Gastroesophageal sphincter (tissue), 4 donors: Measurements from ENCODE around the gene LRRC47. TPM values are rescaled to one million over a fixed set of nuclear protein-coding genes. Genes with fewer than 3 reads are reported as not detected.

Source experiments
- ATAC-seq: fragments of 150-250 bp; one replicate; pipeline ENCODE4 v1.9.1; 2016; ENCODE audit warnings: mild to moderate bottlenecking, moderate library complexity
- H3K27ac ChIP-seq, 4 donors: fragments of 200-600 bp; sonication (generic) in 3 of 4; 1 replicate in 3 of 4; 2 replicates in 1 of 4; pipeline ENCODE4 v1.5.1; 2016 to 2019
- H3K27me3 ChIP-seq: fragments of 200-600 bp; sonication (generic); one replicate; pipeline ENCODE4 v1.5.1; 2019
- H3K36me3 ChIP-seq, 2 donors: fragments of 200-600 bp; sonication (generic); one replicate each; pipeline ENCODE4 v1.5.1; 2019; ENCODE audit warnings: control low read depth in 1 of 2
- H3K4me1 ChIP-seq, 3 donors: fragments of 200-600 bp; sonication (generic); 1 replicate in 2 of 3; 2 replicates in 1 of 3; pipeline ENCODE4 v1.5.1; 2016 to 2019; ENCODE audit warnings: control low read depth in 2 of 3
- H3K4me3 ChIP-seq, 2 donors: fragments of 200-600 bp; sonication (generic); one replicate each; pipeline ENCODE4 v1.5.1; 2019; ENCODE audit warnings: mild to moderate bottlenecking in 1 of 2, moderate library complexity in 1 of 2
- H3K9me3 ChIP-seq, 3 donors: fragments of 200-600 bp; sonication (generic); one replicate each; pipeline ENCODE4 v1.5.1; 2017 to 2019; ENCODE audit warnings: control low read depth in 2 of 3
- CTCF ChIP-seq, 4 experiments: fragments of 200-600 bp in 2 of 4; fragments of 450-650 bp in 2 of 4; sonication (generic) in 1 of 4; IDR thresholded peaks; one replicate each; pipeline ENCODE4 v1.5.1; 2017 to 2019; ENCODE audit warnings: antibody characterized with exemption in 4 of 4, mild to moderate bottlenecking in 2 of 4, moderate library complexity in 2 of 4
- EP300 ChIP-seq: sonication (generic); formaldehyde crosslinking; IDR thresholded peaks from one replicate; pipeline ENCODE4 v1.6.1; 2017; ENCODE audit warnings: antibody characterized with exemption, mild to moderate bottlenecking
- POLR2A ChIP-seq, 2 donors: fragments of 450-650 bp; IDR thresholded peaks; one replicate each; pipeline ENCODE4 v1.6.1; 2017; ENCODE audit warnings: antibody characterized with exemption in 2 of 2, mild to moderate bottlenecking in 2 of 2, moderate library complexity in 1 of 2
- POLR2AphosphoS5 ChIP-seq: sonication (generic); formaldehyde crosslinking; IDR thresholded peaks from one replicate; pipeline ENCODE4 v1.6.1; 2017; ENCODE audit warnings: antibody characterized with exemption
- WGBS, 2 donors: methylation state at CpG; one replicate each; pipeline ENCODE4 v1.1.5; 2018; ENCODE audit warnings: low coverage in 1 of 2; 5-methylcytosine and 5-hydroxymethylcytosine counted together
- total RNA-seq, 4 donors: library from RNA; depleted of rRNA; stranded (reverse); fragments of >200 nt; gene quantifications; one replicate each; pipeline ENCODE4 v1.1.0, GENCODE V29; 2016

Gene LRRC47
- total RNA-seq, 4 donors from 2014 or later: 36.5 to 47.9 (median 46.5) TPM

DNA sequence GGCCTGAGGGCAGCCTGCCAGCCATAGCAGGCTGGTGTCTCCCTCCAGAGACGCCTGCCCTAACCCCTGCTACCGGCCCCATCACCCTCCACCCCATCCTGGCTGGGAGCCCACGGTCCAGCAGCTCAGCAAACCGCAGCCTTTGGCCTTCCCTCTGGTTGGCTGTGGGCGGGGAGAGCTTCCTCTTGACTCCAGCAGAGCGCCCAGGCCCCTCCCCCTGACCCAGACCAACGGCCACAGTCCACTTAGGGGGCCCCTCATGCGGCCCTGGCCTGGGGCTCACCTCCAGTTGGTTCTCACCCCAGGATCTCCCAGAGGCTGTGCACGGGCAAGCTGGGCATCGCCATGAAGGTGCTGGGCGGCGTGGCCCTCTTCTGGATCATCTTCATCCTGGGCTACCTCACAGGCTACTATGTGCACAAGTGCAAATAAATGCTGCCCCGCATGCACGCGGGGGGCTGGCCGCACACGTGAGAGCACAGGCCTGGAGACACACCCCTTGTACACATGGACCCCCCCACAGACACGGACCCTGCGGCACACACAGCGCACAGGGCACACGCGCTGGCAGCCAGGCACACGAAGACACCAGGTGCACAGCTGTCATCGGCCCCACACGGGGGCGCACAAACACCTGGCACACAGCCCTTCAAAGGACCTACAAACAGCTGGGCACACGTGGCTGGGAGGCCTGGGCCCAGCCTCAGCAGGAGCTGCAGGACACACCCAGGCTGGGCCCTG, 20.6 kb downstream of the LRRC47 start:
- no peak for ATAC-seq
- peaks cover 0 to 29% of the 10 kb centered on the region in 2 donors for H3K36me3 ChIP-seq
- H3K4me3 ChIP-seq: no peak overlapping the region
- H3K27ac ChIP-seq: no peak overlapping the region
- peaks cover 0 to 57% (median 11%) of the 10 kb centered on the region in 3 donors for H3K4me1 ChIP-seq
- WGBS, 2 donors: no CpG with 5 or more reads among the region's 27 CpGs
- TF ChIP-seq CTCF (IDR thresholded peaks at IDR 0.05) (peak in 1 of 4 experiments; percentile 24), EP300 (no peak), POLR2AphosphoS5 (no peak)
- no peaks in the 10 kb centered on the region for H3K27me3 ChIP-seq
- no peaks in the 10 kb centered on the region for H3K9me3 ChIP-seq

- no peak for ATAC-seq
- Histone ChIP-seq H3K4me3 (no peak overlapping the region), H3K27me3 (no peaks in the 10 kb centered on the region), H3K4me1 (peaks cover 0 to 57% (median 11%) of the 10 kb centered on the region in 3 donors), H3K36me3 (peaks cover 0 to 23% of the 10 kb centered on the region in 2 donors), H3K27ac (no peak overlapping the region), H3K9me3 (no peaks in the 10 kb centered on the region)
- TF ChIP-seq POLR2A (IDR thresholded peaks at IDR 0.05) (no peak), CTCF (IDR thresholded peaks at IDR 0.05) (no peak), EP300 (no peak), POLR2AphosphoS5 (no peak)
- WGBS, 2 donors: 52% methylated on average over 4 of the region's 17 CpGs; no CpG with 5 or more reads in 1 of the 2 donors
Observed at GRCh38 chr1:3774946-3775489, 21.3 kb downstream of the LRRC47 start.

DNA sequence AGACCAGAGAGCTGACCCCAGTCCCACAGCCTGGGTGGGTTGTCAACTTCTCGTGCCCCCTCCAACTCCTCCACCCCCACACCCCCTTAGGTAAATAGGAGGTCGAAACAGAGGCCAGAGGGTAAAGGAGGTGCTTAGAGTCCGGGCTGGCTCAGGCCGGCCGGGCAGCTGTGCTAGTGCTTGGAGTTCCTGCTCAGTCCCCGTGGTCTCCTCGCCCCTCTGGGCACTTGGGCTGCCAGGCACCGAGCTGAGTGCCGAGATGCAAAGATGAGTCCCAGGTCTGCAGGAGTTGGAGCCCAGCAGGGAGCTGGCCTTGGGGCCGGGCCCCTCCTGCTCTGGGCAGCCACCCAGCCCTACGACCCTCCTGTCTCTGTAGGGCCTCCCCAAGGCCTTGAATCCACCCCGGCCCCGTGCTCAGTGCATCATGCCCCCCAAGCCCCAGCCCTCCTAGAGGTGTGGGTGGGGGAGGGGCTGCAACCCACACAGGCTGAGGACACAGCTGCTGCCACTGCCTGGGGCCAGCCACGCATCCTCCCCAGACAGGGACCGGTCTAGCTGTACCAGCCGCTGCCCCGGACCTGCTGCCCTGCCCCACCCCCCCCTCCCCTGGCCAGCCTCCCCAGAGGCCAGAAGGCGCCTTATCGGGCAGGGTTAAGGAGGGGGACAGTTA, 21.9 kb downstream of the LRRC47 start:
- ATAC-seq: no peak
- Histone ChIP-seq H3K9me3 (no peaks in the 10 kb centered on the region), H3K27me3 (no peaks in the 10 kb centered on the region), H3K4me1 (peaks cover 0 to 57% (median 11%) of the 10 kb centered on the region in 3 donors), H3K36me3 (peaks cover 0 to 17% of the 10 kb centered on the region in 2 donors), H3K4me3 (no peak overlapping the region), H3K27ac (peak overlapping the region in 3 of 4 donors; percentile 85 to 90 (median 86))
- no CpG with 5 or more reads among the region's 19 CpGs for WGBS, 2 donors
- TF ChIP-seq POLR2AphosphoS5: no peak

- ATAC-seq: no peak
- H3K4me3 ChIP-seq: peak overlapping the region in 1 of 2 donors; percentile 78
- H3K27me3 ChIP-seq: no peaks in the 10 kb centered on the region
- peaks cover 0 to 10% of the 10 kb centered on the region in 2 donors for H3K36me3 ChIP-seq
- peaks cover 0 to 57% (median 11%) of the 10 kb centered on the region in 3 donors for H3K4me1 ChIP-seq
- H3K9me3 ChIP-seq: no peaks in the 10 kb centered on the region
- TF ChIP-seq EP300 (no peak), CTCF (IDR thresholded peaks at IDR 0.05) (no peak), POLR2AphosphoS5 (no peak), POLR2A (IDR thresholded peaks at IDR 0.05) (no peak)
- 60% methylated on average over 1 of the region's 16 CpGs; no CpG with 5 or more reads in 1 of the 2 donors for WGBS, 2 donors
- peak overlapping the region in 3 of 4 donors; percentile 85 to 90 (median 86) for H3K27ac ChIP-seq
Observed at GRCh38 chr1:3773572-3774275, 22.6 kb downstream of the LRRC47 start.
